Large intestine (tissue), 3 donors: ENCODE measurements around the gene CENPP. TPM values are rescaled to one million over a fixed set of nuclear protein-coding genes. Genes with fewer than 3 reads are reported as not detected.

ENCODE experiments used
- DNase-seq, 2 donors: peaks; one replicate each; pipeline versions ENCODE4 v3.0.0 to v3.0.0-alpha.2; 2013
- H3K27ac ChIP-seq: one replicate; pipeline ENCODE4 v1.5.1; 2013; ENCODE audit warnings: low read length
- H3K27me3 ChIP-seq: 2 replicates; pipeline ENCODE4 v1.6.1; 2013; ENCODE audit warnings: low read length; ENCODE audit not compliant: control insufficient read depth, insufficient read depth
- H3K36me3 ChIP-seq: 2 replicates; pipeline ENCODE4 v1.6.1; 2013; ENCODE audit warnings: low read length; ENCODE audit not compliant: control insufficient read depth, insufficient read depth
- H3K4me1 ChIP-seq: one replicate; pipeline ENCODE4 v1.6.1; 2013; ENCODE audit warnings: low read length; ENCODE audit not compliant: control insufficient read depth, insufficient read depth
- H3K4me3 ChIP-seq: one replicate; pipeline ENCODE4 v1.5.1; 2013; ENCODE audit warnings: low read length
- H3K9me3 ChIP-seq: one replicate; pipeline ENCODE4 v1.6.1; 2013; ENCODE audit warnings: mild to moderate bottlenecking, low read depth, low read length, moderate library complexity; ENCODE audit not compliant: control insufficient read depth
- WGBS: methylation state at CpG from one replicate; pipeline ENCODE4 v1.1.5; 2013; ENCODE audit warnings: low lambda C conversion rate; ENCODE audit not compliant: insufficient coverage; 5-methylcytosine and 5-hydroxymethylcytosine counted together
- polyA plus RNA-seq: library from polyadenylated mRNA; unstranded; fragments of 120-200 nt; gene quantifications from one replicate; pipeline ENCODE4 v1.2.1, GENCODE V29; 2013

The CENPP gene
- polyA plus RNA-seq, 1 donor = 2.8 TPM

GRCh38 chr9:92293452-92294296 is 32.1 kb upstream of the CENPP start, which contains the start of gene IARS1:
Gene IARS1, minus strand, starts transcription at chr9:92293697. Its CDS starts 4,278 bp downstream, at chr9:92289419.
- Histone ChIP-seq H3K27ac (peak within 1 kb of the TSS; percentile 73), H3K9me3 (no peaks in the 10 kb centered on the region), H3K27me3 (no peaks in the 10 kb centered on the region), H3K36me3 (peaks cover 21% of the 10 kb centered on the region), H3K4me3 (peak within 1 kb of the TSS; percentile 87), H3K4me1 (peaks cover 9% of the 10 kb centered on the region)
- WGBS = 2% methylated on average over 7 of the region's 63 CpGs
- DNase-seq = peak; percentile 98 to 99

- Histone ChIP-seq H3K9me3 (no peaks in the 10 kb centered on the region), H3K4me1 (peaks cover 9% of the 10 kb centered on the region), H3K4me3 (peak overlapping the region; percentile 87), H3K36me3 (peaks cover 22% of the 10 kb centered on the region), H3K27ac (peak overlapping the region; percentile 73), H3K27me3 (no peaks in the 10 kb centered on the region)
- 0% methylated on average over 1 of the region's 13 CpGs for WGBS
- DNase-seq = peak in 1 of 2 donors; percentile 37
Observed at GRCh38 chr9:92294297-92294676, 31.5 kb upstream of the CENPP start.

GRCh38 chr9:92295240-92295790 is 30.4 kb upstream of the CENPP start:
- DNase-seq = peak in 1 of 2 donors; percentile 21
- peaks cover 29% of the 10 kb centered on the region for H3K36me3 ChIP-seq
- WGBS = 31% methylated on average over 4 of the region's 7 CpGs

GRCh38 chr9:92295827-92296258 is 29.9 kb upstream of the CENPP start:
- H3K27me3 ChIP-seq = no peaks in the 10 kb centered on the region
- H3K4me1 ChIP-seq = peaks cover 9% of the 10 kb centered on the region
- peak in 1 of 2 donors; percentile 4 for DNase-seq
- H3K9me3 ChIP-seq = no peaks in the 10 kb centered on the region
- H3K4me3 ChIP-seq = no peak overlapping the region
- H3K27ac ChIP-seq = no peak overlapping the region
- WGBS = 40% methylated on average over 2 of the region's 4 CpGs
- peaks cover 34% of the 10 kb centered on the region for H3K36me3 ChIP-seq

More at GRCh38 chr9:92295240-92295790, 30.4 kb upstream of the CENPP start:
- Histone ChIP-seq H3K4me3 (no peak overlapping the region), H3K27me3 (no peaks in the 10 kb centered on the region), H3K9me3 (no peaks in the 10 kb centered on the region), H3K27ac (no peak overlapping the region), H3K4me1 (peaks cover 9% of the 10 kb centered on the region)

DNA sequence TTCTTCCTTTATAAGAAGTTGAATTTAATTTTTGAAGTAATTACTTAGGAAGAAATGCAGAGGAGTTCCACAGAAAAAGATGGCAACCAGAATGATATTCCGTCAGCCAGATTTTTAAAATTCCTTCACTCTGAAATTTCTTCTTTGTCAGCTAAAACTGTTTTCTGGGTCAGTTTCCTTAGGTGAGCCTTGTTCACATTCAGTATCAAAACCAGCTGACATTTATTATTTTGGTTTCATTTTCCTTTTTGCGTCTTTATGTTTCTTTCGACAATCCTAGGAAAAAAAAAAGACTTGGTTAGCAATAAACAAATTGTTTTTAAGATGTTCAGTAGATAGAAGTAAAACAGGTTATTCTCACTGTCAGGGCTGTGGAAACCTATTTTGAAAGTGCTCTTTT is 28.1 kb upstream of the CENPP start:
- Histone ChIP-seq H3K4me3 (no peak overlapping the region), H3K36me3 (peaks cover 46% of the 10 kb centered on the region), H3K4me1 (peaks cover 5% of the 10 kb centered on the region), H3K9me3 (no peaks in the 10 kb centered on the region), H3K27ac (no peak overlapping the region), H3K27me3 (no peaks in the 10 kb centered on the region)
- DNase-seq = no peak
- WGBS = 96% methylated on average over 3 of the region's 3 CpGs

GRCh38 chr9:92298036-92298435 is 27.7 kb upstream of the CENPP start:
- no peak for DNase-seq
- H3K27ac ChIP-seq = no peak overlapping the region
- H3K4me1 ChIP-seq = peaks cover 5% of the 10 kb centered on the region
- no peaks in the 10 kb centered on the region for H3K9me3 ChIP-seq
- 100% methylated on average over 1 of the region's 3 CpGs for WGBS
- no peaks in the 10 kb centered on the region for H3K27me3 ChIP-seq
- H3K4me3 ChIP-seq = no peak overlapping the region
- peaks cover 50% of the 10 kb centered on the region for H3K36me3 ChIP-seq

- no peak for DNase-seq
- no peak overlapping the region for H3K27ac ChIP-seq
- H3K36me3 ChIP-seq = peaks cover 59% of the 10 kb centered on the region
- H3K9me3 ChIP-seq = no peaks in the 10 kb centered on the region
- no peak overlapping the region for H3K4me3 ChIP-seq
- H3K27me3 ChIP-seq = no peaks in the 10 kb centered on the region
- WGBS = no CpG with 5 or more reads among the region's 1 CpG
- peaks cover 4% of the 10 kb centered on the region for H3K4me1 ChIP-seq
Observed at GRCh38 chr9:92299116-92299515, 26.6 kb upstream of the CENPP start.

DNA sequence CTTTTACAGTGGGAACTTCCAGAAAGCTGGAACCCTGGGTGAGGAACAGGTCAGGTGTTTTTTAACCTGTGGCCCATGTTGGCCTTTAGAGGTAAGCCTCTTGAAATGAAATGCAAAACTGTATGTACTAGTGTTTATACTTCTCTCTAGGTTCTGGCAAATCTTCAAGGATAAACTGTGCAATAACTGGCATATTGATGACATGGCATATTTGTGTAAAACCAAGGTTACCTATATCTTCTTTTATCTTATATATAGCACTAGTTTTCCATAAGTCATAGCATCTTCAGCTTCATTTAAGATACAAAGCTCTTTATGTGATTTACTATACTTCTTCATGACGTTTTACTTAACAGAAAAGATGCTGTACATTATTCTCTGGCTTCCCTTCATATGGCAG is 24.8 kb upstream of the CENPP start:
- Histone ChIP-seq H3K36me3 (peaks cover 71% of the 10 kb centered on the region), H3K9me3 (no peaks in the 10 kb centered on the region), H3K27ac (no peak overlapping the region), H3K4me1 (no peaks in the 10 kb centered on the region), H3K4me3 (no peak overlapping the region), H3K27me3 (no peaks in the 10 kb centered on the region)
- no peak for DNase-seq
- 80% methylated on average over 1 of the region's 1 CpG for WGBS

DNA sequence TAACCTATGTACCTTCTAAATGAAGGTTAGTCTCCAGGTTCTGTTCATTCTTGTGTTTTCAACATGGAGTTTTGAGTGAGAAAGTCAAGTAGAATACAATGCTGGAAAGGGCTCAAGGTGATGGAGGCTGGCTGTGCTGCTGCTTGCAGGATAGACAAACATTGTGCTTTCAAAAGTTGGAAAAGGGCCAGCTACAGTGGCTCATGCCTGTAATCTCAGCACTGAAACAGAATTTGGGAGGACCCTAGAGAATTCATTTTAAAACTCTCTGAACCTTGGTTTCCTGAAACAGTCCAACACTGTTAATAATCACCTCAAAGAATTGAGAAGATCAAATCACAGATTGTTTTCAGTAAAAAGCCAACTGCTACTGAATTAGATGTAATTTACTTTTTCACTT is 16.9 kb upstream of the CENPP start:
- Histone ChIP-seq H3K4me3 (no peak overlapping the region), H3K27ac (no peak overlapping the region), H3K4me1 (no peaks in the 10 kb centered on the region), H3K27me3 (no peaks in the 10 kb centered on the region), H3K9me3 (no peaks in the 10 kb centered on the region), H3K36me3 (peaks cover 63% of the 10 kb centered on the region)
- DNase-seq = no peak

- DNase-seq = no peak
- 100% methylated on average over 1 of the region's 3 CpGs for WGBS
- Histone ChIP-seq H3K9me3 (no peaks in the 10 kb centered on the region), H3K4me1 (no peaks in the 10 kb centered on the region), H3K36me3 (peaks cover 61% of the 10 kb centered on the region), H3K27ac (no peak overlapping the region), H3K4me3 (no peak overlapping the region), H3K27me3 (no peaks in the 10 kb centered on the region)
Observed at GRCh38 chr9:92310562-92310961, 15.2 kb upstream of the CENPP start.
